HG03469 (cell line): ENCODE data around the gene RPE65.
"Not testable (repeated sequence)": the region's sequence is repeated elsewhere in the genome, so short reads cannot be mapped to it uniquely, and the experiment has no call there.

Experiments used
- ATAC-seq: cut with Tn5 transposase; IDR thresholded peaks from one replicate; pipeline ENCODE4 v1.9.1; 2021; ENCODE audit warnings: mild to moderate bottlenecking, moderate library complexity, moderate number of reproducible peaks; ENCODE audit not compliant: unreplicated experiment

Gene RPE65

DNA sequence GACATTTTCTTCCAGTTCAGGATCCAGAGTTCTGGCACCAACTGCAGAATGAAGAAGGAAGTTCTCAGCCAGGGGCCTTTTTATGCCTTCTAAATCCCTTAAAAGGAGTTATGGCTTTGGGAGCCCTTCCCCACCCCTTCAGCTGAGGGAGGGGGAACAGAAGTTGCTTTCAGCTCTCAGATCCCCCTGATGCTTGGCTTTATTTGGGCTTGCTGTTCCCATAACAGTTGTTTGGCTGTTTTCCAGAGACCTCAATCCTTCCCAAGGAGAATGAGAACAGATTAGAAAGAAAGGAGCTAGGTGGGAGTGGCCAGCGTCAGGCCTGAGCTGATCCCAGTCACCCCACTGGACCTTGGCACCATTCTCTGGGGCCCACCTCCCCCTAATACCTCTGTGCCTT is at the start of gene RPE65:
Gene RPE65 (minus strand): TSS at position 54 of the 400 bp plus-strand sequence. CDS start 49 bp downstream, at position 5.
- ATAC-seq: no peak

GRCh38 chr1:68497358-68497698 is 47.6 kb upstream of the RPE65 start:
- ATAC-seq: peak; percentile 11

DNA sequence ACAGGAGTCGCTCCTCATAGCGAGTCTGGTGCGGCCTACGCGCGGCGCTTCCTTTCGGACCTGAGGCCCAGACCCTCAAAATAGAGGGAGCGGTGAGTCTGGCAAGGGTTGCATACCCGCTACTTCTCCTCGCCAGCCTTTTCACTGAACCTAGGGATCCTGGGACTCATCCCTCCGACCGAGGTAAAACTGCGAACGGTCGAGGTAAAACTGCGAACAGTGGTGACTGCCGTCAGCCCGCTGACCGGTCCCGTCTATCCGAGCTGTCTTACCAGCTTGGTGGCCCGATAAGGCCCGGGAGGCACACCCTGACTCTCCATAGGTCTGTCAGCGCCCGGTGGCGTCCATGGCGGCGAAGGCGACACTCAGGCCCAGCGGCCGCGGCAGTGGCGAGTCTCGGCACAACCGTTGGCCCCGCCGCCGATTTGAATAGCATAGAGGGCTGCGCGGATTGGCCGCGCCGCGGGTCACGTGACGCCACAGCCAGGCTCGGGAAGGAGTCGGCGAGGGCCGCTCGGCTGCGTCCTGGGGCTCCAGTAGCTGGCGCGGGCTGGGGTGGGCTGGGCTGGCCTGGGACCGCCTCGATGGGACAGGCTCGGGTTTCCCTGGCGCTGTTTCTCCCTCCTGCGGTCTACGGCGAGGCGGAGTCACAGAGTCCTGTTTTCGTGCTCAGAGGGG is 47.1 kb upstream of the RPE65 start, which contains the start of gene DEPDC1:
Gene DEPDC1 (minus strand): TSS at position 403 of the 678 bp plus-strand sequence. CDS start 83 bp downstream, at position 320.
- peak; percentile 90 for ATAC-seq

- peak; percentile 19 for ATAC-seq
These were observed 46.4 kb upstream of the RPE65 start for GRCh38 chr1:68495968-68496679.

DNA sequence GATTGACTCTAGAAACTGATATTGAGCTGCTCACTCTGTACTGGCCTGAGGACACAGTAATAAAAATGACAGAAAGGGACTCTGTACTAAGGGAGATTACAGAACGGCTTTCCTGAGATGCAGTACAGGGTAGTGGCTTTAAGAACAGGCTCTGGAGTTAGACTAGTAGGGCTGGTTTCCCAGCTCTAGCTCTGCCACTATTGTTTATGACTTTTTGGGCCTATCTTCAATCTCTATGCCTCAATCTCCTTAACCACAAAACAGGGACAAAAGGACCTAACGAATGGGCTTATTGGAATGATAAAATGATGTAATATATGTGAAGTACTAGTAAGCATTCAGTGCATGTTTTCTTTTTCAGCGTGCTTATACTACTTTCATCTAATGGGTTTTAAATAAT is 45.8 kb upstream of the RPE65 start:
- no peak for ATAC-seq

DNA sequence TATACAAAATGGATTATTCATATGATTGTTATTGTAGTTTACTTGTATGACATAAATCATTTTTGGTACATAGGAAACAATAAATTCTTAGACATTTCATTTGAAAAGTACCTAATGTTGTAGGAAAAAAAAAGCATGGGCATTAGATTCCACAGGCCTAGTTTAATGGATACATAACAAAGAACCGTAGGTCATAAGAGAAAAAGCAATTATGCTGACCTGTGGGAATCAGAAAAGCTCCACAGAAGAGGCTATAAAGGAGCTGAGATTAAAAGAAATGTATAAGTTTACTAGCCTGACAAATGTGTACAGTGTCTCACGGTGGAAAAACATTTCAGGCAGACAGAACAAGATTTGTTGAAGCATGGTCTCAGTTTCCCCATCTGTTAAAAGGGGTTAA is 43.4 kb upstream of the RPE65 start:
- no peak for ATAC-seq

DNA sequence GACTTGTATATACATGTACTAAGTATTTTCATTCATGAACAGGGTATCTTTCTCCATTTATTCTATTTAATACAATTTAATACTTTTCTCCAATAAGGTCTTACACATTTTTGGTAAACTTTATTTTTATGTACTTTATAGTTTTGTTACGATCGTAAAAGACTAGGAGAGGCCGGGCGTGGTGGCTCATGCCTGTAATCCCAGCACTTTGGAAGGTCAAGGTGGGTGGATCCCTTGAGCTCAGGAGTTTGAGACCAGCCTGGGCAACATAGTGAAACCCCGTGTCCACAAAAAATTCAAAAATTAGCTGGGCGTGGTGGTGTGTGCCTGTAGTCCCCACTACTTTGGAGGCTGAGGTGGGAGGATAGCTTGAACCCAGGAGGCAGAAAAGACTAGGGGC is 42.5 kb upstream of the RPE65 start:
- not testable (repeated sequence) for ATAC-seq

- no peak for ATAC-seq
These were observed 40.4 kb upstream of the RPE65 start for GRCh38 chr1:68490046-68490651.

- no peak for ATAC-seq
These were observed 35.8 kb upstream of the RPE65 start for GRCh38 chr1:68485431-68486022.

DNA sequence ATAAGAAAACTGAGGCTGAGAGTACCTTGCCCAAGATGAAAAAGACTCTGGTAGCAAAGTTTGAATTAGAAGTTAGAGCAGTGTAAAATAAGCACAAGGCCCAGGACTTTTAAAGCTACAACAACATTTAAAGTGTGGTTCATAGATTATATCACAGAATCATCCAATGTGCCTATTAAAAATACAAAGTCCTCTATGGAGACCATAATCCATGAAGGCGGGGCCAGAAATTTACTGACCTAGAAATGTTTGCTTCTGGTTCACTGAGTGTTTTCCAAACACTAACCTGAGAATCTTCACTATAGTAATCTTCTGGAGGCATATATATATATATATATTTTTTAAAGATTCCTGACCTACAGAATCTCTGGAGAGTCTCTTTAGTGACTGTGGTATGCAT is 34.9 kb upstream of the RPE65 start:
- ATAC-seq: no peak

DNA sequence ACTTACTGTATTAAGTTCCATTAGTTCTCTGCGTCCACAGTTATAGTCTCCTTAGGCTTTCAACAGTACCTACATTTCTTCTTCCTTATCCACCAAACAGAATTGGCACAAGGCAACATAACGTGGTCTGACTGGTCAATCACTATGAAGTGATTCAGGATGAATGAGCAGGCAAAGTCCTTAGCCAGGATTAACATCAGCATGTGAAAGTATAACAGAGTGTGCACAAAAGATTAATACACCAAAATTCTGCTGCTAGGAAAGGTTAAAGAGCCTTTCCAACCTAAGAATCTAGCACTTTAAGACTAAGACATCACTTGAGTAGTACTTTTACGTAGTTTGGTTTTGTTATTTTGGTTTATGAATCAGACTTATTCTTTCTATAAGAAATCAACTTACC is 31.3 kb upstream of the RPE65 start:
- ATAC-seq: no peak

DNA sequence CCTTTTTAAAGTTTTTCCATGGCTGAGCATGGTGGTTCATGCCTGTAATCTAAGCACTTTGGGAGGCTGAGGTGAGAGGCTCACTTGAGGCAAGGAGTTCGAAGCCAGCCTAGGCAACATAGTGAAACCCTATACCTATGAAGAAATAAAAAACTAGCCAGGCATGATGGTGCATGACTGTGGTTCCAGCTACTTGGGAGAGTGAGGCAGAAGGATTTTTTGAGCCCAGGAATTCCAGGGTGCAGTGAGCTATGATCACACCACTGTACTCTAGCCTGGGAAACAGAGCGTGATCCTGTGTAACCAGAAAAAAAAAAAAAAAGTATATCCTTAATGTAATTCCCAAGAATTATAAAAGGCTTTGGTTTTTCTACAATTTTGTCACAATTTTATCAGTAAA is 29.7 kb upstream of the RPE65 start:
- ATAC-seq: no peak

DNA sequence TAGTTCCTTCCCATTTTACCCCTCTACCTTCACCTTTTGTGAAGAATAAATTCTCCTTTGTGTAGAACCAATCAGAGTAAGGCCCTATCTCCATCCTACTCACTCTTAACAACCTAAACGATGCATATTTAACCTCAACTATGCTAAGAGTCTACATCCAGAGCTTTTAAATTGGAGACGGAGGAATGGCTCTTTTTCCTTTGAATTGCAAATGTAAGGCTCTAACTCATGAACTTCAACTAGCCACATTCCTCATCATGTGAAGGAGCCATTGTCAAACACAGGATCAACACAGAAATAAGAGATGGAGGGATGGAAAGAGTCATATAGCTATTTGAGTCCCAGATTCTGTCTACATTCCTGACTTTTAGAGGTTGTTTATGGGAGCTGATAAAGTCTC is 28.9 kb upstream of the RPE65 start:
- ATAC-seq: no peak

DNA sequence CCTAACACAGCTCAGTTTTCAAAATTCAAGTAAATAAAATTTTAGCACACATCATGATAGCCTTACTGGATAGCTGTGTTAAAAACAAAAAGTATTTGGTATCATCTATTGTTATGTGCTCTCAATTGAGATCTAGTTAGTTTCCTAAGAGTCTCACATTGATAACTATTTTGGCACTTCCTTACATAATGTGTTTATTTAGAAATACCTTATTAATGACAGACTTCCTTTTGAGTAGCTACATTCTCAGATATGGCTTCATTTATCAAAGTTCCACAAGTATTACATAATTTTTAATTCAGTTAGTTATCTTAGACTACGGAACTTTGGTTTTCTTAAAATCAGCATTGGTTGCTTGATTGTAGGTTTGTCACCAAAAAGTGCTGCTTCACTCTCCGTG is 26.9 kb upstream of the RPE65 start:
- not testable (repeated sequence) for ATAC-seq

- ATAC-seq: no peak
These were observed 23.3 kb upstream of the RPE65 start for GRCh38 chr1:68473060-68473459.

DNA sequence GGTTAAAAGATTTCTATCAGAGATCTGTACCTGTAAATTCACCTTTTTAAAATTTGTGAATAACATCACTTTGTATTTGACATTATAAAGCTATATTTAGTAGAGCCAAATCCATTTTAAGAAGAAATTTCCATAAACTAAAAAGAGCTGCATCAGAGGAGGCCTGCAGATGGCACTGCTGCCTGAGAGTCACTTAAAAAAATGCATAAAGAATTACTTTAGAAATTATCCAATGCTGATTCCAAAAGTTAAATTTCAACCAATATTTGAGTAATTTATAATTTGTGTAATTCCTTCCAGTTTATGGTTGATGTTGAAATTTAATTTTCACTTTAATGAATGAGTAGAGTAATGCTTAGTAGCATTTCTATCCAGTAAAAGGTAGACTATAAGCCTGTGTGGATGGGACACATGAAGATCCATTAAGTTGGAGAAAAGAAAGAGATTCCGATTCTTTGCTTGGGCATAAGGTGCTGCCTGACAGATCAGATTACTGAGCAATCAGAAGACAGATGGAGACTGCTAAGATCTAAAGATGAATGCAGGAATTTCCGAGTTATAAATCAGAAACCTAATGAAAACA is 20.7 kb upstream of the RPE65 start:
- ATAC-seq: no peak

- ATAC-seq: no peak
These were observed 15.1 kb upstream of the RPE65 start for GRCh38 chr1:68464891-68465290.

DNA sequence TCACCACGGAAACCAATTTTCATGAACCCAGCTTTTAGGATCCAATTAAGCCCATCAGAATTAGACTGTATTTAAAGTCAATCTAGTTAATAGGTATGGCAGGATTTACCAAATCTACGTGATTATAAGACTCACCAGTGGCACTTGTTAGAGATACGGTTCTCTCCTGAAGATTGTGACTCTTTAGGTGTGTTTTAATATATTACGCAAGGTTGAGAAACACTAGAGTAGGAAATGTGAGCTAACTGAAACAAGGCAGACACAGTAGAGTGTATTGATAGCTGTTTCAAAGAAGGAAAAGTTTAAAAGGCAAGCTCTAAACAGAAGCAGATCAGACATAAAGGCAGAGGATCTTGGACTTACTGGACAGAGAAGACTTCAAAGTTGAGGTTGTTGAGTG is 11.2 kb upstream of the RPE65 start:
- no peak for ATAC-seq

- ATAC-seq: no peak
These were observed 10.0 kb upstream of the RPE65 start for GRCh38 chr1:68459796-68460195.

- ATAC-seq: no peak
These were observed 9.3 kb upstream of the RPE65 start for GRCh38 chr1:68459091-68459490.

GRCh38 chr1:68456202-68456601 is 6.4 kb upstream of the RPE65 start:
- no peak for ATAC-seq
